H1 (cell line): ENCODE measurements around the gene OXSR1.

Experiments used
- EZH2 ChIP-seq: fragments of 200-600 bp; sonication (generic); IDR thresholded peaks from 2 replicates; pipeline ENCODE4 v1.7.1; 2012; ENCODE audit warnings: low read depth, mild to moderate bottlenecking, moderate library complexity, low read length, inconsistent platforms; ENCODE audit not compliant: severe bottlenecking
- SRF ChIP-seq: IDR thresholded peaks from 2 replicates; pipeline ENCODE4 v1.6.1; 2011; ENCODE audit warnings: mild to moderate bottlenecking, low read depth, low read length, moderate library complexity
- TF ChIP-seq, protein P1 (sequence below): IDR thresholded peaks from 2 replicates; pipeline ENCODE4 v1.6.1; 2012; ENCODE audit warnings: inconsistent platforms
- TF ChIP-seq, protein P2 (sequence below), 3 experiments: IDR thresholded peaks; 1 replicate in 2 of 3; 2 replicates in 1 of 3; pipeline versions ENCODE4 v1.5.1 to v1.6.1; 2011; ENCODE audit warnings: low read length in 3 of 3, mild to moderate bottlenecking in 3 of 3, inconsistent platforms in 2 of 3, low read depth in 1 of 3, moderate library complexity in 1 of 3; ENCODE audit not compliant: insufficient read depth in 1 of 3; ENCODE audit errors: control extremely low read depth in 1 of 3

DNA sequence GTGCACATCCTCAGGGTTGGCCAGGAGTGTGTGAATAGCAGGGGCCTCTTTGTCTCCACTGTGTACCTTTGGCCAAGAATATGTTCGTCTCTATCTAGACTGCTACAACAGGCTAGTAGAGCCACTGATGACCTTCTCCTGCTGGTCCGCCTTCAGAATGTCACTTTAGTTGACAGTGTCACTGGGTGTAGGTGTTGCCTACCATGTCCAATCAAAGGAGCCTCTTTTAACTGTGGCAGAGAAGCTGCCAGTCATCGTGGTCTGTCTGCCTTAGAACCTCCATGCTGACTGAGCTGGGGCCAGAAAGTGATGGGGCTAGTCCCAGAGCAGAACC lies 40.1 kb downstream of the OXSR1 start:
- TF ChIP-seq, protein P1, sequence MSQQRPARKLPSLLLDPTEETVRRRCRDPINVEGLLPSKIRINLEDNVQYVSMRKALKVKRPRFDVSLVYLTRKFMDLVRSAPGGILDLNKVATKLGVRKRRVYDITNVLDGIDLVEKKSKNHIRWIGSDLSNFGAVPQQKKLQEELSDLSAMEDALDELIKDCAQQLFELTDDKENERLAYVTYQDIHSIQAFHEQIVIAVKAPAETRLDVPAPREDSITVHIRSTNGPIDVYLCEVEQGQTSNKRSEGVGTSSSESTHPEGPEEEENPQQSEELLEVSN = no peak
- TF ChIP-seq SRF = no peak
- TF ChIP-seq EZH2 = no peak
- TF ChIP-seq, protein P2, sequence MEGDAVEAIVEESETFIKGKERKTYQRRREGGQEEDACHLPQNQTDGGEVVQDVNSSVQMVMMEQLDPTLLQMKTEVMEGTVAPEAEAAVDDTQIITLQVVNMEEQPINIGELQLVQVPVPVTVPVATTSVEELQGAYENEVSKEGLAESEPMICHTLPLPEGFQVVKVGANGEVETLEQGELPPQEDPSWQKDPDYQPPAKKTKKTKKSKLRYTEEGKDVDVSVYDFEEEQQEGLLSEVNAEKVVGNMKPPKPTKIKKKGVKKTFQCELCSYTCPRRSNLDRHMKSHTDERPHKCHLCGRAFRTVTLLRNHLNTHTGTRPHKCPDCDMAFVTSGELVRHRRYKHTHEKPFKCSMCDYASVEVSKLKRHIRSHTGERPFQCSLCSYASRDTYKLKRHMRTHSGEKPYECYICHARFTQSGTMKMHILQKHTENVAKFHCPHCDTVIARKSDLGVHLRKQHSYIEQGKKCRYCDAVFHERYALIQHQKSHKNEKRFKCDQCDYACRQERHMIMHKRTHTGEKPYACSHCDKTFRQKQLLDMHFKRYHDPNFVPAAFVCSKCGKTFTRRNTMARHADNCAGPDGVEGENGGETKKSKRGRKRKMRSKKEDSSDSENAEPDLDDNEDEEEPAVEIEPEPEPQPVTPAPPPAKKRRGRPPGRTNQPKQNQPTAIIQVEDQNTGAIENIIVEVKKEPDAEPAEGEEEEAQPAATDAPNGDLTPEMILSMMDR (IDR thresholded peaks at IDR 0.05; ENCODE audit: control extremely low read depth in 1 of 3, insufficient read depth in 1 of 3, low read depth in 1 of 3, low read length in 3 of 3) = no peak
